Activated naive CD8-positive, alpha-beta T cell (primary cell): ENCODE results near the gene RAB28.

Experiments
- H3K27ac Mint-ChIP-seq: one replicate; pipeline ENCODE4 v1.8.0; 2021; ENCODE audit warnings: mixed read lengths
- H3K27me3 Mint-ChIP-seq: one replicate; pipeline ENCODE4 v1.8.0; 2021; ENCODE audit warnings: mixed read lengths
- H3K36me3 Mint-ChIP-seq: one replicate; pipeline ENCODE4 v1.8.0; 2021; ENCODE audit warnings: mixed read lengths
- H3K4me1 Mint-ChIP-seq: one replicate; pipeline ENCODE4 v1.8.0; 2021; ENCODE audit warnings: low read depth, mixed read lengths
- H3K4me3 Mint-ChIP-seq: one replicate; pipeline ENCODE4 v1.8.0; 2021; ENCODE audit warnings: mild to moderate bottlenecking, mixed read lengths
- H3K9me3 Mint-ChIP-seq: one replicate; pipeline ENCODE4 v1.8.0; 2021; ENCODE audit warnings: low read depth, mixed read lengths

Gene RAB28

GRCh38 chr4:13483136-13483767, 888 bp downstream of the RAB28 start:
- H3K9me3 Mint-ChIP-seq = no peaks in the 10 kb centered on the region
- H3K4me1 Mint-ChIP-seq = peaks cover 40% of the 10 kb centered on the region
- peaks cover 2% of the 10 kb centered on the region for H3K27me3 Mint-ChIP-seq
- H3K27ac Mint-ChIP-seq = peak overlapping the region; percentile 88
- no peaks in the 10 kb centered on the region for H3K36me3 Mint-ChIP-seq
- H3K4me3 Mint-ChIP-seq = peak overlapping the region; percentile 96

- Mint-ChIP-seq H3K36me3 (peaks cover 2% of the 10 kb centered on the region), H3K4me1 (peaks cover 47% of the 10 kb centered on the region), H3K27ac (no peak overlapping the region), H3K9me3 (no peaks in the 10 kb centered on the region), H3K27me3 (no peaks in the 10 kb centered on the region), H3K4me3 (peak overlapping the region; percentile 58)
These were observed 2.6 kb downstream of the RAB28 start for GRCh38 chr4:13481569-13481968.

GRCh38 chr4:13478707-13479106, 5.4 kb downstream of the RAB28 start:
- Mint-ChIP-seq H3K9me3 (no peaks in the 10 kb centered on the region), H3K36me3 (peaks cover 4% of the 10 kb centered on the region), H3K27ac (no peak overlapping the region), H3K4me1 (peaks cover 46% of the 10 kb centered on the region), H3K27me3 (no peaks in the 10 kb centered on the region), H3K4me3 (no peak overlapping the region)

GRCh38 chr4:13478131-13478530, 6.0 kb downstream of the RAB28 start:
- H3K9me3 Mint-ChIP-seq = no peaks in the 10 kb centered on the region
- peaks cover 6% of the 10 kb centered on the region for H3K36me3 Mint-ChIP-seq
- H3K27ac Mint-ChIP-seq = no peak overlapping the region
- no peak overlapping the region for H3K4me3 Mint-ChIP-seq
- H3K27me3 Mint-ChIP-seq = no peaks in the 10 kb centered on the region
- H3K4me1 Mint-ChIP-seq = peaks cover 42% of the 10 kb centered on the region

- Mint-ChIP-seq H3K27ac (peak overlapping the region; percentile 22), H3K9me3 (no peaks in the 10 kb centered on the region)
These were observed 7.2 kb downstream of the RAB28 start for GRCh38 chr4:13476915-13477314.

GRCh38 chr4:13476152-13476551, 8.0 kb downstream of the RAB28 start:
- no peaks in the 10 kb centered on the region for H3K27me3 Mint-ChIP-seq
- no peaks in the 10 kb centered on the region for H3K9me3 Mint-ChIP-seq
- no peak overlapping the region for H3K27ac Mint-ChIP-seq
- no peak overlapping the region for H3K4me3 Mint-ChIP-seq
- peaks cover 24% of the 10 kb centered on the region for H3K4me1 Mint-ChIP-seq
- H3K36me3 Mint-ChIP-seq = peaks cover 7% of the 10 kb centered on the region

More at GRCh38 chr4:13476915-13477314, 7.2 kb downstream of the RAB28 start:
- Mint-ChIP-seq H3K36me3 (peaks cover 7% of the 10 kb centered on the region), H3K4me3 (no peak overlapping the region), H3K4me1 (peaks cover 32% of the 10 kb centered on the region), H3K27me3 (no peaks in the 10 kb centered on the region)

- H3K9me3 Mint-ChIP-seq = no peaks in the 10 kb centered on the region
- H3K27ac Mint-ChIP-seq = no peak overlapping the region
- H3K4me1 Mint-ChIP-seq = peaks cover 26% of the 10 kb centered on the region
- no peaks in the 10 kb centered on the region for H3K27me3 Mint-ChIP-seq
- H3K4me3 Mint-ChIP-seq = no peak overlapping the region
- peaks cover 14% of the 10 kb centered on the region for H3K36me3 Mint-ChIP-seq
These were observed 12.7 kb downstream of the RAB28 start for GRCh38 chr4:13471400-13471799.

GRCh38 chr4:13470379-13470778, 13.8 kb downstream of the RAB28 start:
- no peak overlapping the region for H3K4me3 Mint-ChIP-seq
- no peaks in the 10 kb centered on the region for H3K27me3 Mint-ChIP-seq
- H3K27ac Mint-ChIP-seq = no peak overlapping the region
- H3K36me3 Mint-ChIP-seq = peaks cover 22% of the 10 kb centered on the region
- H3K4me1 Mint-ChIP-seq = peaks cover 34% of the 10 kb centered on the region
- no peaks in the 10 kb centered on the region for H3K9me3 Mint-ChIP-seq

- H3K9me3 Mint-ChIP-seq = no peaks in the 10 kb centered on the region
- H3K4me3 Mint-ChIP-seq = no peak overlapping the region
- peaks cover 30% of the 10 kb centered on the region for H3K36me3 Mint-ChIP-seq
- H3K27me3 Mint-ChIP-seq = no peaks in the 10 kb centered on the region
- H3K27ac Mint-ChIP-seq = no peak overlapping the region
- H3K4me1 Mint-ChIP-seq = peaks cover 45% of the 10 kb centered on the region
These were observed 19.2 kb downstream of the RAB28 start for GRCh38 chr4:13464973-13465372.

- H3K4me3 Mint-ChIP-seq = no peak overlapping the region
- peaks cover 32% of the 10 kb centered on the region for H3K36me3 Mint-ChIP-seq
These were observed 19.6 kb downstream of the RAB28 start for GRCh38 chr4:13464543-13464942.

GRCh38 chr4:13461191-13461905, 22.8 kb downstream of the RAB28 start:
- H3K27ac Mint-ChIP-seq = no peak overlapping the region

More at GRCh38 chr4:13464543-13464942, 19.6 kb downstream of the RAB28 start:
- Mint-ChIP-seq H3K27me3 (no peaks in the 10 kb centered on the region), H3K4me1 (peaks cover 45% of the 10 kb centered on the region), H3K9me3 (no peaks in the 10 kb centered on the region), H3K27ac (no peak overlapping the region)

GRCh38 chr4:13455411-13455810, 28.7 kb downstream of the RAB28 start:
- H3K36me3 Mint-ChIP-seq = peaks cover 35% of the 10 kb centered on the region
- H3K4me1 Mint-ChIP-seq = peaks cover 17% of the 10 kb centered on the region
- no peak overlapping the region for H3K27ac Mint-ChIP-seq
- no peak overlapping the region for H3K4me3 Mint-ChIP-seq
- no peaks in the 10 kb centered on the region for H3K27me3 Mint-ChIP-seq
- H3K9me3 Mint-ChIP-seq = peaks cover 14% of the 10 kb centered on the region

More at GRCh38 chr4:13461191-13461905, 22.8 kb downstream of the RAB28 start:
- H3K36me3 Mint-ChIP-seq = peaks cover 34% of the 10 kb centered on the region
- no peaks in the 10 kb centered on the region for H3K9me3 Mint-ChIP-seq
- peaks cover 26% of the 10 kb centered on the region for H3K4me1 Mint-ChIP-seq
- H3K4me3 Mint-ChIP-seq = no peak overlapping the region
- no peaks in the 10 kb centered on the region for H3K27me3 Mint-ChIP-seq

GRCh38 chr4:13454786-13455185, 29.4 kb downstream of the RAB28 start:
- Mint-ChIP-seq H3K9me3 (peaks cover 14% of the 10 kb centered on the region), H3K4me3 (no peak overlapping the region), H3K36me3 (peaks cover 37% of the 10 kb centered on the region), H3K27ac (no peak overlapping the region), H3K4me1 (peaks cover 17% of the 10 kb centered on the region), H3K27me3 (no peaks in the 10 kb centered on the region)

- Mint-ChIP-seq H3K4me3 (peak overlapping the region; percentile 21), H3K36me3 (peaks cover 28% of the 10 kb centered on the region), H3K4me1 (peaks cover 17% of the 10 kb centered on the region), H3K27ac (peak overlapping the region; percentile 79), H3K9me3 (peaks cover 14% of the 10 kb centered on the region), H3K27me3 (no peaks in the 10 kb centered on the region)
These were observed 31.1 kb downstream of the RAB28 start for GRCh38 chr4:13452927-13453579.

GRCh38 chr4:13449590-13449989, 34.5 kb downstream of the RAB28 start:
- no peak overlapping the region for H3K27ac Mint-ChIP-seq
- H3K27me3 Mint-ChIP-seq = no peaks in the 10 kb centered on the region
- peaks cover 31% of the 10 kb centered on the region for H3K36me3 Mint-ChIP-seq
- no peak overlapping the region for H3K4me3 Mint-ChIP-seq
- peaks cover 17% of the 10 kb centered on the region for H3K4me1 Mint-ChIP-seq
- peaks cover 19% of the 10 kb centered on the region for H3K9me3 Mint-ChIP-seq
